ENCODE measurements around the gene AMFR.

DNA sequence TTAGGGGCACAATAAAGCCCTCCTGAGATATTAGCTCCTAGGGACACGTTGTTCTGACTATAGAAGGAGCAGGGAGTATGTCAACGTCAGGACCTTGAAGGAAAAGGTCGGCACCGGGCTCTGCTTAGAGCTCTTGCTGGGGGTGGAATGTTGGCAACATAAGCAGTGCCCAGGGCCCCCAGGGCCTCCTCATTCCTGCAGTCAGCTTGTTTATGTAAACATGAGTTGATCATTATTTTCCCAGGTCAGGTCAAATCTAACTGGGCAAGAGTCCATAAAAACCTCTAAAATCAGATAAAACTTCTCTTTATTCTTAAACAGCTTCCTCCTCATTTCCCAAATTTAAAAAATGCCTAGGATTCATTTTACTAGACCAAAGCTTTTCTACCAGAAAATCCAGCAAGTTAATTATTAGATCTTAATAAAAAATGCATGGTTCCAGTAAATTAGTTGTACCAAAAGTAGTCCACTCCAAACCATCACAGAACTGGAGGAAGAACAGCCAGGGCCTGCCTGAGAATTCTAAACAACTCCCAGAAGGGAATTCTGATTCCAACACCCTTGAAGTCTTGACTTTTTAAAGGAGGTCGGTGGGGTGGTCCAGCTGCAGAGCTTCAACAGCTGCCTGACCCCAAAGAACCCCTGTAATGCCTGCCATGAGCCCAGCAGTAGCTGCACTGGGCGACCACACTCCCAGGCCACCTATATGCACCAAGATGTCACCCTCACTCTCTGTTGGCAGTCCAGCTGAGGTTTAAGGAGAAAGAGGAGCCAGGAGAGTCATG is 54.3 kb downstream of the AMFR start:
- no peak for TF ChIP-seq ZNF664 (tag by site-specific recombination; IDR thresholded peaks at IDR 0.05)
- TF ChIP-seq, protein P1, sequence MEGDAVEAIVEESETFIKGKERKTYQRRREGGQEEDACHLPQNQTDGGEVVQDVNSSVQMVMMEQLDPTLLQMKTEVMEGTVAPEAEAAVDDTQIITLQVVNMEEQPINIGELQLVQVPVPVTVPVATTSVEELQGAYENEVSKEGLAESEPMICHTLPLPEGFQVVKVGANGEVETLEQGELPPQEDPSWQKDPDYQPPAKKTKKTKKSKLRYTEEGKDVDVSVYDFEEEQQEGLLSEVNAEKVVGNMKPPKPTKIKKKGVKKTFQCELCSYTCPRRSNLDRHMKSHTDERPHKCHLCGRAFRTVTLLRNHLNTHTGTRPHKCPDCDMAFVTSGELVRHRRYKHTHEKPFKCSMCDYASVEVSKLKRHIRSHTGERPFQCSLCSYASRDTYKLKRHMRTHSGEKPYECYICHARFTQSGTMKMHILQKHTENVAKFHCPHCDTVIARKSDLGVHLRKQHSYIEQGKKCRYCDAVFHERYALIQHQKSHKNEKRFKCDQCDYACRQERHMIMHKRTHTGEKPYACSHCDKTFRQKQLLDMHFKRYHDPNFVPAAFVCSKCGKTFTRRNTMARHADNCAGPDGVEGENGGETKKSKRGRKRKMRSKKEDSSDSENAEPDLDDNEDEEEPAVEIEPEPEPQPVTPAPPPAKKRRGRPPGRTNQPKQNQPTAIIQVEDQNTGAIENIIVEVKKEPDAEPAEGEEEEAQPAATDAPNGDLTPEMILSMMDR (tag by site-specific recombination; IDR thresholded peaks at IDR 0.05) = no peak
